Breast epithelium (tissue), 4 donors: ENCODE results near the gene AOPEP. TPM values are rescaled to one million over a fixed set of nuclear protein-coding genes. Genes with fewer than 3 reads are reported as not detected.

Experiments
- DNase-seq, 2 donors: peaks; one replicate each; pipeline ENCODE4 v3.0.0-alpha.2; 2019; ENCODE audit warnings: low spot score in 2 of 2
- H3K27ac ChIP-seq, 2 donors: fragments of 200-600 bp; sonication (generic) in 1 of 2; one replicate each; pipeline ENCODE4 v1.5.1; 2016 to 2019; ENCODE audit warnings: mild to moderate bottlenecking in 1 of 2
- H3K27me3 ChIP-seq, 2 donors: fragments of 200-600 bp; sonication (generic) in 1 of 2; one replicate each; pipeline versions ENCODE4 v1.5.1 to v1.6.0; 2017 to 2019; ENCODE audit warnings: control low read depth in 1 of 2, mild to moderate bottlenecking in 1 of 2
- H3K36me3 ChIP-seq: fragments of 200-600 bp; one replicate; pipeline ENCODE4 v1.5.1; 2019
- H3K4me1 ChIP-seq, 2 donors: fragments of 200-600 bp; sonication (generic); one replicate each; pipeline ENCODE4 v1.5.1; 2016 to 2019; ENCODE audit warnings: control low read depth in 1 of 2
- H3K4me3 ChIP-seq, 3 donors: fragments of 200-600 bp; sonication (generic); 1 replicate in 2 of 3; 2 replicates in 1 of 3; pipeline ENCODE4 v1.5.1; 2016 to 2019; ENCODE audit warnings: mild to moderate bottlenecking in 3 of 3, moderate library complexity in 2 of 3
- H3K9me3 ChIP-seq, 2 donors: fragments of 200-600 bp; sonication (generic) in 1 of 2; one replicate each; pipeline ENCODE4 v1.5.1; 2016 to 2019; ENCODE audit warnings: control low read depth in 1 of 2
- CTCF ChIP-seq, 3 donors: fragments of 450-650 bp; IDR thresholded peaks; one replicate each; pipeline ENCODE4 v1.5.1; 2016 to 2017; ENCODE audit warnings: antibody characterized with exemption in 3 of 3, mild to moderate bottlenecking in 3 of 3, moderate library complexity in 3 of 3
- POLR2A ChIP-seq: fragments of 450-650 bp; IDR thresholded peaks from one replicate; pipeline ENCODE4 v1.6.1; 2016; ENCODE audit warnings: antibody characterized with exemption, mild to moderate bottlenecking, moderate library complexity
- POLR2AphosphoS5 ChIP-seq, 3 donors: sonication (generic); formaldehyde crosslinking; IDR thresholded peaks; one replicate each; pipeline ENCODE4 v1.6.1; 2017; ENCODE audit warnings: antibody characterized with exemption in 3 of 3
- intact Hi-C: fragments of 100-400 bp; cut with DNase I; formaldehyde crosslinking; loops from one replicate; pipeline ENCODE4 v1.15.1; 2023; ENCODE audit warnings: low total_unique reads
- total RNA-seq, 3 donors: library from RNA; depleted of rRNA; stranded (reverse); fragments of >200 nt; gene quantifications; one replicate each; pipeline ENCODE4 v1.1.0, GENCODE V29; 2016

Gene AOPEP
- total RNA-seq, 3 donors from 2014 or later = 15.5 to 94.1 (median 87.5) TPM

- TF ChIP-seq CTCF (IDR thresholded peaks at IDR 0.05) = no peak
- no peak for TF ChIP-seq POLR2A
- no peak for TF ChIP-seq POLR2AphosphoS5 (IDR thresholded peaks at IDR 0.05)
- H3K9me3 ChIP-seq = no peaks in the 10 kb centered on the region
- no peak overlapping the region for H3K27ac ChIP-seq
- H3K36me3 ChIP-seq = no peaks in the 10 kb centered on the region
- peak in 1 of 2 donors; percentile 24 for DNase-seq
- no peak overlapping the region for H3K4me3 ChIP-seq
- H3K4me1 ChIP-seq = no peaks in the 10 kb centered on the region
- intact Hi-C loops = no loop called here
- no peaks in the 10 kb centered on the region for H3K27me3 ChIP-seq
Observed at GRCh38 chr9:95111716-95112115, 385.2 kb downstream of the AOPEP start.

GRCh38 chr9:95112436-95113280 is 386.2 kb downstream of the AOPEP start:
- Histone ChIP-seq H3K27me3 (no peaks in the 10 kb centered on the region), H3K4me1 (no peaks in the 10 kb centered on the region), H3K9me3 (no peaks in the 10 kb centered on the region), H3K4me3 (no peak overlapping the region), H3K27ac (no peak overlapping the region), H3K36me3 (no peaks in the 10 kb centered on the region)
- DNase-seq = no peak
- intact Hi-C loops = no loop called here
- TF ChIP-seq POLR2AphosphoS5 (IDR thresholded peaks at IDR 0.05) (no peak), CTCF (IDR thresholded peaks at IDR 0.05) (no peak), POLR2A (no peak)

- no peak for TF ChIP-seq POLR2AphosphoS5 (IDR thresholded peaks at IDR 0.05)
- TF ChIP-seq CTCF (IDR thresholded peaks at IDR 0.05) = no peak
- TF ChIP-seq POLR2A = no peak
- no peaks in the 10 kb centered on the region for H3K27me3 ChIP-seq
- intact Hi-C loops = no loop called here
- no peaks in the 10 kb centered on the region for H3K9me3 ChIP-seq
- no peak overlapping the region for H3K27ac ChIP-seq
- no peaks in the 10 kb centered on the region for H3K36me3 ChIP-seq
- H3K4me1 ChIP-seq = no peaks in the 10 kb centered on the region
- no peak overlapping the region for H3K4me3 ChIP-seq
- DNase-seq = no peak
Observed at GRCh38 chr9:95115104-95115503, 388.6 kb downstream of the AOPEP start.

- Histone ChIP-seq H3K4me1 (no peaks in the 10 kb centered on the region), H3K27ac (no peak overlapping the region), H3K27me3 (no peaks in the 10 kb centered on the region), H3K36me3 (no peaks in the 10 kb centered on the region), H3K4me3 (no peak overlapping the region), H3K9me3 (no peaks in the 10 kb centered on the region)
- TF ChIP-seq CTCF (IDR thresholded peaks at IDR 0.05) = peak in 2 of 3 donors; percentile 24 to 34
- no peak for TF ChIP-seq POLR2AphosphoS5 (IDR thresholded peaks at IDR 0.05)
- no peak for DNase-seq
- intact Hi-C loops = no loop called here
Observed at GRCh38 chr9:95116002-95116807, 389.7 kb downstream of the AOPEP start.

- H3K9me3 ChIP-seq = no peaks in the 10 kb centered on the region
- H3K4me3 ChIP-seq = no peak overlapping the region
- no peaks in the 10 kb centered on the region for H3K36me3 ChIP-seq
- no peaks in the 10 kb centered on the region for H3K4me1 ChIP-seq
- intact Hi-C loops = no loop called here
- H3K27me3 ChIP-seq = no peaks in the 10 kb centered on the region
- no peak for DNase-seq
- TF ChIP-seq POLR2A = no peak
- TF ChIP-seq CTCF (IDR thresholded peaks at IDR 0.05) = no peak
- TF ChIP-seq POLR2AphosphoS5 (IDR thresholded peaks at IDR 0.05) = no peak
- no peak overlapping the region for H3K27ac ChIP-seq
Observed at GRCh38 chr9:95116808-95117204, 390.3 kb downstream of the AOPEP start.
